NCI-H187 (cell line): Measurements from ENCODE around the gene DOCK2.

Experiments used
- DNase-seq, 2 experiments: peaks; one replicate each; lab custom pipeline; 2025; lab: John Stamatoyannopoulos, UW

The DOCK2 gene

DNA sequence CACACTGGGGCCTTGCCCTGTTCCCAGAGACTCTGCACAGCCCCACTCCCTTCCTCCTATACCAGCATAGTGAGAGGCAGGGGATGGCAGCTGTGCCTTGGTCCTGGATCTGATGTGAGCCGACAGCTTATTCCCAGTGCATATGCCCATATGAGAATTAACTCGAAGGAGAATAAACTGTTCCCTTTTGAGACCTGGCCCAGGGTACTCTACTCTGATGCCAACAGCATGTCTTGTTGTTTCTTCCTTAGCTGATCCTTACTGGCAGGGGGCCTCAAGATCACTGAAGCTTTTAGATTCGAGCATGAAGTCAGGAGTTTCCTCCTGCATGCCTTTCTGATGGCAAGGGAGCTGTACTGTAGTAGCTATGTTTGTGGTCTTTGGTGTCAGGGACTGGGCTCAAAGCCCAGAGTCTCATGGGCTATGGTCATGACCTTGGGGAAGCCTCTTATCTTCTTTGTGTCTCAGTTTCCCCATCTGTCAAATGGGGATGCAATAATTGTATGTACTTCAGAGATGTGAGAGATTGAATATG, 57.1 kb downstream of the DOCK2 start:
- DNase-seq, result no peak

DNA sequence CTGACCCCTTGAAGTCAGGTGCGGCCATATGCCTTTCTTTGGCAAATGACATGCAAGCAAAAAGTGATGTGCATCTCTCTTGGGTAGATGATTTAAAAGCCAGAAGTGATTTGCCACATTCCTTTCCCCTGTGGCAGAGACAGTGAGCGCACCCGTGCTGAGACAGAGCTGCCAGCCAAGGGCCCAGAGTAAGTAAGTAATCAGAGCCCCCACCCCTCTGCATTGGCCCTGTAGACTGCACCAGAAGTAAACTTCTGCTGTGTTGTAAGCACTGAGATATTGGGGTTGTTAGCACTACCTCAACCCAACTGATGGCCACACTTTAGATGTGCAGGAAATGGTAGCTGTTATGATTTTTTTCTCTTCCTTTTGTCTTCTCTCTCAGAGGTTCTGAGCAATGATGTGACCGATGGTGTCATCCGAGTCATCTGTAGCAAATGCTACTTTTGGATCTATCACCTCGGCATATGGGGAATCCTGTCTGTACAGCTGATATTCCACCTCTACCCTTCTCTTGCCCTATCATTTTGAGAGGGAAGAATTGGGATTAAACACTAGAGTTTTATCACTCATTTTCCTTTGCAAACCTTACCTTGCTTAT, 58.0 kb downstream of the DOCK2 start:
- no peak for DNase-seq

DNA sequence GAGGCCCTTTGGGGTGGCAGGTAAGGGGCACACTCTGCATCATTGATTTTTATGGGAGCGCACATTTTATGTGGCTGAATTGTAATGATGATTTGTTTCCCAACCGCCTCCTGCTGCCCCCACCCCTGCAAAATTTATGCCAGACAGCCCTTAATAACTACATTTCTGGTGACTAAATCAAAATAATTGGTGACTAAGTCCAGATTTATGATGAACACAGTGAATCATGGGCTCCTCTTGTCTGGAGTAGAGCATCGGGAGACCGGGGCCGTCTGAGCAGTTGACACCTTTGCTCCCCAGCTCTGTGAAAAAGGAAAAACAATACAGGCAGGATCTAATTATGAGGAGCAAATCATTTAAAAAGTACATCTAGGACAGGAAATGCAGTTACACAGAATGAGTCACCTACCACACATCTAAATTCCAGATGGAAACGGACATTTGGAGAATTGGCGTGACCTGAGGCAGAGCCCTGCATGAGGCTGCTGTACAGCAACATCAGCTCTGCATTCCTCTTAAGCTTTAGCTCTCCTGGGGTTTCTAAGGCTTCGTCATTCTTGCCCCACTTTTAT, 58.9 kb downstream of the DOCK2 start:
- no peak for DNase-seq

DNA sequence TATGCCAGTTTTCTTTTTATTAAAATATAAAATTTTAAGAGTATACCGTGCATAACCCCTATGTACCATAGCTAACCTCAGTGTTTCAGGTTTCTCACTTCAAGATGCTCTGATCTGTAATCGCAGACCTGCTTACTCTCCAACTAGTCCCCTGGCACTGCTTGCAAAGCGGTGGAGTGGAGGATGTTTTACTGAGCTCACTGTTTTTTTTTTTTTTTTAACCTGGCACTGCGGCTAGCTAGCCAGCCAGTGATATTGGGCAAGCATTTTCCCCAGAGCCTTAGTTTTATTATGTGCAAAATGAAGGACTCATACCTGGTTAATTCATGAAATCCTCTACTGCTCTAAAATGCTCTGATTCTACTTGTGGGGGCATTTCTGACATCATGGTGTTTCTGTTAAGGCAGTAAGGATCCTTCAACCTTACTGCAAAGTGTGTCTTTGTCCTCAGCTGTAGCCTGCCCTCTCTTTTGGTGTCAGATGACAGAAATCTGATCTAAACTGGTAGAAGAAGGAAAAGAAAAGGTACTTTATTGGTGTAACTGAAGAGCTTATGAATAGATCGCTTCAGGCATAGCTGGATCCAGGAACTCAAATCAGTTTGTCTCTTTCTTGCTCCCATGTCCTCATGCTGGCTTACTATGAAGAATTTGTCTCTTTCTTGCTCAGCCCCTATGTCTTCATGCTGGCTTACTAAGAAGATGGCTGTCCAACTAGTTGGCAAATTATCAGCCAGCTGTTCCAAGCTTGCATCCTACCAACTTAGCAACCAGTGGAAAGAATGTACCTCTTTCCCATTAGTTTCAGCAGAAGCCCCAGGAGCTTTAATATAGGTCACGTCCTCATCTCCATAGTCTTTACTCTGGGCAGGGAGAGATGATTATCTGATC, 59.8 kb downstream of the DOCK2 start:
- DNase-seq, result no peak

DNA sequence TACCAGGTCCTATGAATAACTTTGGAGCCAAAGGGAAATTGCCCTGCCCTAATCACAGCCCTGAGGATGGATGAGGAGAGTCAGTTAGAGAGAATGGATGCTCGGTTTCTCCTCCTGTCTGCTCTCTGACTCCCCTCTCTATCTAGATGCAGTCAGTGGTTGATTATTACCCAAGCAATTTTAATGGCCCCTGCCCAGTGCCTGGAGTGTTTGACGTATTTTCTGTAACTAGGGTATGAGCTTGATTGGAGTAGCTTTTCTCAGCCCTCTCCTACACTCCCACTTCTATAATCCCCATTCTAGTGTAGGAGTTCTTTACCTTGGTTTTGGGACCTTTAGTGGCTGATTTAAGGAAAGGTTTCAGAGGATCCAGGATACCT, 60.4 kb downstream of the DOCK2 start:
- DNase-seq, result no peak

DNA sequence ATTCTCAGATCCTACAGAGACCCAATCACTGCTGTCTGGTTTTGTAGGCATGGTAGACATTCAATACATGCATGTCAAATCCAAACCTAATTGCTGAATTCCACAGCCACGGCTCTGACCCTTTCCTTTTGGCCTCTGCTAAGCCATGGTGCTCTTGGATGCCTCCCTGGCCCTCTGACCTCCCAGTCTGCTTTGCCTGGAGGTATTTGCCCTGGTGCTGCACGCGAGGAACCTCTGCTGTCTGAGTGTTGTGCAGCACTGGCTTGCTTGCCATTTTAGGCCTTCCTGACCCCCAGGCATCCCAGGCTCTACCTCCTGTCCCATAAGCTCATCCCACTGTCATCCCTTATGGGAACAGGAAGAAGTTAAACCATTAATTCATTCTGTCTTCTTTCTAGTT, 60.9 kb downstream of the DOCK2 start:
- DNase-seq, result peak in 1 of 2 experiments; percentile 4

DNA sequence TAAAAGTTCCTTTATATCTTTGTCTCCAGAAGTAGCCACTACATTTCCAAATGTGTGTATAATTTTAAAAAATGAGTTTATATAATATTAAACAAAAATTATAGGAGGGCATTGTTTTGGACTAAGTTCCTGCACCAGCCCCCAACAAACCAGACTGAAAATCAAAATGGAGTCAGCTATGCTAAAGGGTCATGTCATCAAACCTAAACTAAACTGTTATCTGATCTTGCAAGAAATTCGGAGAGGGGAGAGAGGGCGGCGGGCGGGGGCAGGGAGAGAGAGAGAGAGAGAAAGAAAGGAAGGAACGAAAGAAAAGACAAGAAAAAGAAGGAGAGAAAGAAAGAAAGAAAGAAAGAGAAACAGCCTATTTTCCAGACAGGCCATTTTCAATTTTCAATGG, 63.5 kb downstream of the DOCK2 start:
- DNase-seq, result no peak

DNA sequence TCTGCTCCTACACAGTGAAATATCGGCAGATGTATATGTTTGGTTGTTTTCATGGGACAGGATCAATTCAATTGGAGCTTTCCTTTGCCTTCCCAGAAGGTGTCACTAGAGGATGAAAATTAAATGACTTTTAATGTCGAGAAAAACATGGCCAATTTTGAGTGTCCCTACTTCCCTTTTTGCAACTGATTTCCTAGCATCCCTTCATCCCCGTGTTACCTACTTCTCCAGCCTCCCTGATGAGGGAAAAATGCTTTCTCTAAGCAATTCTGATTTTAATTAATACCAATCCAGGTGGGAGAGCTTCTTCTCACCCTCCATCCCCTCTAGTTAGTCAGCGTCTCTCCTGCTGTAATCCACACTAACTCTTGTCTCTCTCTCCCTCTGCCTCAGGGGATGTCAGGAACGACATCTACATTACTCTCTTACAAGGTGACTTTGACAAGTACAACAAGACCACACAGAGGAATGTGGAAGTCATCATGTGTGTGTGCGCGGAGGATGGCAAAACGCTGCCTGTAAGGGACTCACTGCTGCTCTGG, 64.9 kb downstream of the DOCK2 start:
- no peak for DNase-seq

DNA sequence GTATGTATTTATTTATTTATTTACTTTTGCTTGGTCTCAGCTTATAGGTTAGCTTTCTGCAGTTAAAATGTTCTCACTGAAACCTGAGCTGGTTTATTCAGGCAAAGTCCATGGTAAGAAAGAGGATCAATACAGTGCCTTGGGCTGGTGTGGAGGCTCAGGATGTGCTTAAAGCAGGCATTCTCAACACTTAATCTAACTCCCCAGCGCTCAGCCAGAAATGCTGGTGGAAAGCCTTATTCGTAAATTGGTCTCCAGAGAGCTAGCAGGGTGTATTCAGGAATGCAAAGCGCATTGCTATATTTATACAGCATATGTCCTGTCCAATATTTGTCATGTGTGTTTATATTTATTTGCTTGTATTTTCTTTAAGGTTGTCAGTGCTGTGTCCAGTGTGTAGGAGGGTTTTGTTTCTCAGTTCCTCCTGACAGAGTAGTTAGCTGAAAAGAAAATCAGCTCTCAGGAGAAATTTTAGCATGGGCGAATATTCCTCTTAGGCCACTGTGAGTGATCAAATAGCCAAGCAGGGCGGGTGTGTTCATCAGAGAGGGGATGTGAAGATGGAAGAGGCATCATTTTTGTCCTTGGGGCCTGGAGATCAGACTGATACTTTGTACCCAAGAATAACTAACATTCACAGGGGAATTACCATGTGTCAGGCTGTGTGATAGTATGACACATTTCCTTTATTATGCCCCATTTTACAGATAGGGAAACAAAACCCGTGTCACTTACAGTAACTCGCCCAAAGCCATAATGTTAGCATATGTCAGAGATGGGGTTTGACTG, 65.8 kb downstream of the DOCK2 start:
- no peak for DNase-seq

DNA sequence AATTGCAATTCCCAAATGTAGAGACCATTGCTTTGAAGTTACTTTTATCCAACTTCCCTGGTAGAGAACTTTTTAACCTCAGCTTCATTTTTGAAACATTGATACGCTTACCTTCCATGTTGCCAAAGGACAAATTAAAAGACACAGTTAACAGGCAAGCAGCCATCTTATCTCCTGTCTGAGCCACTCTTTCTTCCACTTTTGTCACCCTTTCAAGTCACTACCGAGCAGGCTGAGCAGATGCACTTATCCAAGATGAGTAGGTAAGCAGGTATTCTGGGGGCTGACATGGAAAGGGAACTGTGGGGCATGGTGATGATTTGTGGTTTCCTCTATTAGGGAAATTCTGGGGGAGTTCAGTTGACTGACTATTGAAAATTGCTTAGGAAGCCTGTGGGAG, 66.7 kb downstream of the DOCK2 start:
- no peak for DNase-seq

DNA sequence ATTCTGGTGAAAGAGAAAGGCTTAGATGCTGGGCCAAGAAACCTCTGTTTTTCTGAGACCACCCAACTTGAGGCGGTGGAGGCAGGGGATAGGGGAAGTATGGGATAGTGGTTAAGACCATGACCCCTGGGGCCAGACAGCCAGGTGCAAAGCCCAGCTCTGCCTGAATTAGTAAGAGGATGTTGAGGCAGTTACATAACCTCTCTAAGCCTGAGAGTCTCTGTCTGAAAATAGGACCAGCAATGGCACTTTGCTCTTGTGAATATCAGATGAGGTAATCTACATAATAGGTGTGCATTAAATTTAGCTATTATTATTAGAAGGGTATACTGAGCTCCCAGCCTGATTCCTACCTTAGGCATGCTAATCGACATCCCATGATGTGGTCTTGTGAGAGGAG, 68.2 kb downstream of the DOCK2 start:
- DNase-seq, result no peak

DNA sequence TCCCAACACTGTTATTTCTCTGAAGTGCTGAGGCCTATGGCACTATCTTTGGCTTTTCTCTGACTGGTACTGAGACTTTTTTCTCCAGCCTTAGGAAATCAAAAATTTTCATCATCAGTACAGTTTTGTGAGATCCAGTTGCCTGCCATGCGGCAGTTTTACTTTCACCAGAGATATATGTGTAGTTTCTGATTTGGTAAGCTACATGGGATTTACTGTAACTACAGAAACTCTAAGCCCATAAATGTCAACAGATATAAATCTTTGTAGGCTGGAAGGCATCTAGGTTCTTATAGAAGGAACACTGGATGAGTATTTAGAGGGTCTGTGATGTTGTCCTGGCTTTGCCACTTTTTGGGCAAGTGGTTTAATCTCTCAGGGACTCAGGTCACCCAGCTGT, 69.0 kb downstream of the DOCK2 start:
- DNase-seq, result no peak

DNA sequence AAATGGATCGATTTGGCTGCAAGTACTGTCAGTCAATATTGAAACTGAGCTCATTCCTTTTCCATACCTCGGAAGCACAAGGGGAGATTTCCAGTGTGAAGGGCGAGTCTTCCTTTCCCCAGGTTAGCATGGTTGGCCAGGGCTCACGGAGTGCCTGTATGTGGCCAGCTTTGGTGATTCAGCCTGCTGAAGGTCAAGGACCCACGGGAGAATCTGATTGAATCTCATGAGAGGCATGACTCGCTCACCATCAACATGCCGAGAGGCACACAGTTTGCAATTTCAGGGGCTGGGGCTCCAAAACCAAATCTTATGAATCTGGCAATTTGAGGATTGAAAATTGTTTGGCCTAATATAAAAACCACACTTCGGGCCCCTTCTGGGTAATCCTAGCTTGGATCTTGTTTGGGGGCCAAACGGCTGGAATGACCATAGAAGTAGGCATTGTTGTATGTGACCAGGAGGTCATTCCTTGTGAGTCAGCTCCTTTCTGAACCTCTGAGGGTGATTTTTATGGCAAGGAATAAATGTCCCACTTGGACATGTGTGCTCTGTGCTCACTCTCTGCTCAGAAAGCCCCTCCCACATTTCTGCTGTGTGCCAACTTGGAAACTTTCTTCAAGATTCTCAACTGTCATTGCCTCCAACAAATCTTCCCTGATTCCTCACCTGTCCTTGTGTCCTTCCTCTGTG, 69.8 kb downstream of the DOCK2 start:
- no peak for DNase-seq

DNA sequence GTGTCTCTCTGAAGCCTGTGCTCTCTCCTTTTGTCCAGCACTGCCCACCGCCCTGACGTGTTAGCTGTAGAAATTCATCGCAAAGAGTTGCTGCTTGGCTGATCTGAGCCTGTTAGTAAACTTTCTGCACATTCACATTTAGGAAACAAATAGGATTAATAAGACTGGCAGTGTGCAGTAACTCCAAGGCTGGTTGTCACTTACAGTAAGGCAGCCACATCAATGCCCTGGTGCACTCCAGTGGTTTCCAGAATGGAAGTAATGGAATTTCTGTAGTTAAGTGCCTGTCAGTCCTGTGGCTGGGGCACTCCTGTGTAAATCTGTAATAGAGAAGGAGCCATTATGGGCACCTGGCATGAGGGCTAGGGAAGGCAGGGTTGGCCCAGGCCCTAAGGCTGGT, 70.6 kb downstream of the DOCK2 start:
- DNase-seq, result no peak

DNA sequence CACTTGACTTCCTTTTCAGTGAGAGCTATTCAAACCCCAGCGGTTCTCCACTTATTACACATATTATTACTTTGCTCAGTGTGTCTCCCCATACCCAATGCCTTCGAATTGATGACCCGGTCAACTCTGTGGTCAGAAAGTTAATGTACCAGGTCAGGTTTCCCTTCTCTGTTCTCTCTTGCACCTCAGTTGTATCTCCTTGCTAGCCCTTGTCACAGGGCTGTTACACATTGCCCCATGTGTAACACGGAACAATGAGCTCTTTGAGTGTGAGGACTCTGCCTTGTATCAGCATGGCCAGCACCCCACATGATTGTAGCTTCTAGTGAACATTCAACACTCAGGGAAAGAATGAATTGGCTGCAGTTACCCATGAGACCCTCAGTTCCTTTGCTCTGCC, 73.6 kb downstream of the DOCK2 start:
- no peak for DNase-seq

DNA sequence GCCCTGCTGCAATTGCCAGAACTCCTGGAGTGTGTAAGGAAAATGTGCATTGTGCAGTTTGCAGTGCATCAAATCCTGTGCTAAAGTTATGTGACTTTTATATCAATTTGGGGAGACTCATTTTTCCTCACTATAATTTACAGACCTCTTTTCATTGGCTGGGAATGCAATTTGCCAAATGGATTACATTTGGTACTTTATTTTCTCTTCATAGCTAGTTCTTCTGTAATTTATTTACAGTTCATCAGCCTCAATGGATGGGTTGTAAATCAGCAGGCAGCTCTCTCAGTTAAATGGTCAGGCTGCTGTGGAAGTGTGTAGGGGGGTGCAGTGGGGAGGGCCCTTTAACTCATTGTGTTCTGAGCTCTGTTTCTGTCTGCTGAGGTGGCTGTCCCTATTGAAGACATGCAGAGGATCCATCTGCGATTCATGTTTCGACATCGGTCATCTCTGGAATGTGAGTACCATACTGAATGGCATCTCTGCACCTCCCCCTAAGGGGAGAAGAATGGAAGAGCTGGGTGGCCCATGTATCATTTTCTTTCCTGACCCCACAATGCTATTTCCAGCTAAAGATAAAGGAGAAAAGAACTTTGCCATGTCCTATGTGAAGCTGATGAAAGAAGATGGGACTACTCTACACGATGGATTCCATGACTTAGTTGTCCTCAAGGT, 74.6 kb downstream of the DOCK2 start:
- DNase-seq, result no peak

DNA sequence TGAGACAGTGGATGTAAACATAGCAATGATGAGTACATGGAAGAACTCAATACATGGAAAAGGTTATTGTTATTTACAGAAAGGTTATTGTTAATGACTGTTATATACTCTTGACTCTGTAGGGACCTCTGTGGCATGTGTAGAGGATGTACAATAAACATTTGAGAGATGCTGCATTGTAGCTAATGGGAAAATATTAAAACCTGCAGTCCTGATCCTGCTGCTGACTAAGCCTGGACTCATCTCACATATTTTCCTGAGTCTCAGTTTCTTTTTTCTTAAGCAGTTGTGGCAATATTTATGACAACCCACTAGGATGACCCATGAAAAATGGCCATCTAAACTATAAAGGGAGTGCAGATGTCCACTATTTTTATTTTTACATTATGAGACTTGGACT, 75.4 kb downstream of the DOCK2 start:
- no peak for DNase-seq

DNA sequence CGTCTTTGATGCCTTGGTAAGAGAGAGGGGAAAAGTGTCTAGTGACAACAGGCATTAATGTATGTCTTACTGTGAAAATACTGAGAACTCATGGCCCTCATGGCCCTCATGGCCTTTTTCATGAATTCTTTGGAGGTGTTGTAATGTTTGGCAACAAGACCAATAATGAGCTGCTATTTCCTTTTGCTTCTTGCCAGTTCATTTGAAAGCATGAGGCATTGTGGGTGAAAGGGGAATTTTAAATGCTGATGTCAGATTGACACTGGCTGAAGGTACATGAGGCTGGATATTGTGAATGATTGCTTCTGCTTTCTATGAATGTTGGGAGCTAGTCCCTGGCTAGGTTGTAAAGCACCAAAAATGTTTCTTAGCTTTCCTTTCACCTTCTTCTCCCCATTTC, 79.2 kb downstream of the DOCK2 start:
- no peak for DNase-seq

DNA sequence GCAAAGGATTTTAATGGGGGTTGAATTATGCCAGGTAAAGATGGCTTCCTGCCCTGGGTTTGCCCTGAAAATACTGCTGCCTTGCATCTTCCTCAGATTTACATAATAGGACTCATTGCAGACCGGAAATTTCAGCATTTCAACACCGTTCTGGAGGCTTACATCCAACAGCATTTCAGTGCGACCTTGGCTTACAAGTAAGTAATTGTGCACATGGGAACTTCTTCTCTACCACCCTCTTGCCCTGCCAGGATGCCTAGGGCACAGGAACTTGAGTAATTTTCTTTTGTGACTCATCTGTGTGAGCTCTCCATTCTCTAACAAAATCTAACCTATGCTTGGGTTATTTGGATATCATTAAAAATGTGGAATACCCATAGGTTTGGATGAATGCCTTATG, 80.2 kb downstream of the DOCK2 start:
- no peak for DNase-seq

DNA sequence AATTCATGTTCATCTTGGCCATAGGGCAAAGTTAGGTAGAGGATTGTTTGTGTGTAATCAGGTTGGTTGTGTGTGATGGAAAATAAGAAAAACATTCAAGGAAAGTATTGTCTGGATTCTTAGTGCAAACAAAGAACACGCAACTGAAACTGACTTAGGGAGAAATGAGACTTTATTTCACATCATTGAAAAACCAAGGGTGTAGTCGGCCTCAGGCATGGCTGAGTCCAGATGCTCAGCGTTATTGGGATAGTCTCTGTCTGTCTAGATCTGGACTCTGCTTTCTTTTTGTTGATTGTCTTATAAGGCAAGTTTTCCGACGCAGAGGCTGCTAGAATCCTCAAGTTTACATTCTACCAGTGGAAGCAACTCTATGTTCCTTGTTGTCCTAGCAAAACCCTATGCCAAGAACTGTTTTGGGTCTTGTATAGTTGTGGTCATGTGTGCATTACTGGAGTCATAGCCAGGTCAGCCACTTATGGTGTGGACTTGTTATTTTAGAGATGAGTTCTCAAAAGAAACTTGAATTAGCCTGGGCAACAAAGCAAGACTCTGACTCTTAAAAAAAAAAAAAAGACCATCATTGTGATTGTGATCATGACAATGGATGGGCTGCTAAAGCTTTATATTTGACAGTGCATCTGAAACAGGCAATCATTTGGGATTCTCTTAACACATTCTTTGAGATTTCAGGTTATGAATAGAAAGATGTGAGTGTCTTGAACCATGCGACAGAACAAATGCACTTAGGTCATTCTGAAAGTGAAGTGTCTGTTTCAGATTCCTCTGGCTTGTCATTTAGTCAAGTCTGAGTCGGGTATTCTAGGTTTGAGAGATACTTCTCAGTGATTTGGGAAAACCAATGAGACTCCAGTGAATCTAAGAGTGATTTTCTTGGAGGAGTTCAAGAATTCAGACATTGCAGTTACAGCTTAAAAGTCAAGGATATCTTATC, 82.6 kb downstream of the DOCK2 start:
- no peak for DNase-seq
